ENCODE results near the gene CSNK1G1.

Gene CSNK1G1

DNA sequence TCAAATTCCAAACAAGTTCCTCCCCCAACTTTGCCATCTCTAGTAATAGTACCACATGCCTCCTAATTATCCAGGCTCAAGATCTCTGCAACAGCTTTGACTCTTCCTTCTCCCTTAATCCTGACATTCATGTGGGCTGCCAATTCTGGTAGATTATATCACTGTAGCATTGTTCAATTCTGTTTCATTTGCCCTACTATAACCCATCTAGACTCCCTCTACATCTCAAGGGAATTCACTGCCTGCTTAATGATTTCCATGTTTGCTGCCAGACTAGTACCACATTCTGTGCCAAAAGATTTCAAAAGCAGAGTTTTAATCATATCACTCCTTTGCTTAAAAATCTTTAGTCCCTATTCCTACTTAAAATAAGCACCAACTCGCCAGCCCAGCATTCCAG lies 158.5 kb downstream of the CSNK1G1 start:
- Mint-ChIP-seq H3K27me3 (ENCODE audit: low read depth) (no peaks in the 10 kb centered on the region), H3K4me1 (ENCODE audit: low read depth) (no peaks in the 10 kb centered on the region), H3K36me3 (ENCODE audit: low read depth) (peaks cover 27% of the 10 kb centered on the region), H3K9me3 (no peaks in the 10 kb centered on the region), H3K27ac (no peak overlapping the region), H3K4me3 (no peak overlapping the region)
- DNase-seq (ENCODE audit: low spot score) = no peak

DNA sequence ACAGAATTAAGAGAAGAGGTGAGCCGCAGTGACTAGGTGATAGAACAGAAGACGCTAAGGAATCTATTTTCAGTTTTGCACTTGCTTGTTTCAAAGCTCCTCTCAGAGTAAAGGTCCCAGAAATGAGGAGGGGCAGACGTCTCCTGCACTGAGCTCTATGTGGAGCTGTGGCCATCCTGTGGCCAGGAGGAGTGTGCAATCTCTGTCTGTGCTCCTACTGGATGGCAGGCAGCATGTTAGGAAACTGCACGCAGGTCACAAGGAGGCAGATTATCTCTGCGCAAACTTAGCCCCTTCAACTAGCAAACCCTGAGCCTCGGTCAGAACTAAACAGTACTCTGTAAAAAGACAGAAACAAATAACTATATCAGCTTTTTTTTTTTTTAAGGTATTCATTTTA lies 162.0 kb downstream of the CSNK1G1 start:
- Mint-ChIP-seq H3K4me1 (ENCODE audit: low read depth) (no peaks in the 10 kb centered on the region), H3K9me3 (peaks cover 4% of the 10 kb centered on the region), H3K27ac (no peak overlapping the region), H3K27me3 (ENCODE audit: low read depth) (no peaks in the 10 kb centered on the region), H3K36me3 (ENCODE audit: low read depth) (peaks cover 23% of the 10 kb centered on the region), H3K4me3 (no peak overlapping the region)
- DNase-seq (ENCODE audit: low spot score) = no peak

DNA sequence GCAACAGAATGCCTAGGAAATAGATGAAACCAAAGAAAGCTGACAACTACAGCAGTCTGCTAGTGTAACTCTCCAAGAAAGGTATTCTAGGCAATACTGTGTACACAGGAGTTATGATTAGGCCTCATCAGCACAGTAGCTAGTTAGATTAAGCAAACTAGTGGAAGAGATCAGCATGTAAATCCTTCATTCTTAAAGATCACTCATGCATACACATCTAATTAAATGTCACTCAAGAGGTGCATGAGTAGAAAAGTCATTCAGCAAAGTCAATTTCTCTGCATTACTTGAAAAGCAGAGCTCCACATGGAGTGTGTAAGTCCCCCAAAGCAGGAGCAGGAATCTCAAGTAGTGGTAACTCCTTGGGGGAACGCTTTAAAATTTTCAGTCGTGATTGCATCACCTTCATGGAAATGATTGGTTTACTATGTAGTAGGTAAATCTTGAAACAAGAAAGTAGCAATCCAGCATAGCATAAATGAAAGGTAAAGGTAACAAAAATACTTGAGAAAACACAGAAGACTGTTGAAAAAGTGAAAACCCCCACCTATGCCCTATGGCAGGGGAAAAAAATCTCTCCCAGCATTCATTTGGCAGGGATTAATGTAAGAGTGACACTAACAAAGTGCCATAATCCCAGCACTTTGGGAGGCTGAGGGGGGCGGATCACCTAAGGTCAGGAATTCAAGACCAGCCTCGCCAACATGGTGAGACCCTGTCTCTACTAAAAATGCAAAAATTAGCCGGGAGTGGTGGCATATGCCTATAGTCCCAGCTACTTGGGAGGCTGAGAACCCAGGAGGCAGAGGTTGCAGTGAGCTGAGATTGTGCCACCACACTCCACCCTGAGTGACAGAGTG lies 163.8 kb downstream of the CSNK1G1 start:
- Mint-ChIP-seq H3K27me3 (ENCODE audit: low read depth) (no peaks in the 10 kb centered on the region), H3K27ac (no peak overlapping the region), H3K36me3 (ENCODE audit: low read depth) (peaks cover 29% of the 10 kb centered on the region), H3K4me1 (ENCODE audit: low read depth) (peaks cover 14% of the 10 kb centered on the region), H3K9me3 (peaks cover 4% of the 10 kb centered on the region), H3K4me3 (no peak overlapping the region)
- no peak for DNase-seq (ENCODE audit: low spot score)

DNA sequence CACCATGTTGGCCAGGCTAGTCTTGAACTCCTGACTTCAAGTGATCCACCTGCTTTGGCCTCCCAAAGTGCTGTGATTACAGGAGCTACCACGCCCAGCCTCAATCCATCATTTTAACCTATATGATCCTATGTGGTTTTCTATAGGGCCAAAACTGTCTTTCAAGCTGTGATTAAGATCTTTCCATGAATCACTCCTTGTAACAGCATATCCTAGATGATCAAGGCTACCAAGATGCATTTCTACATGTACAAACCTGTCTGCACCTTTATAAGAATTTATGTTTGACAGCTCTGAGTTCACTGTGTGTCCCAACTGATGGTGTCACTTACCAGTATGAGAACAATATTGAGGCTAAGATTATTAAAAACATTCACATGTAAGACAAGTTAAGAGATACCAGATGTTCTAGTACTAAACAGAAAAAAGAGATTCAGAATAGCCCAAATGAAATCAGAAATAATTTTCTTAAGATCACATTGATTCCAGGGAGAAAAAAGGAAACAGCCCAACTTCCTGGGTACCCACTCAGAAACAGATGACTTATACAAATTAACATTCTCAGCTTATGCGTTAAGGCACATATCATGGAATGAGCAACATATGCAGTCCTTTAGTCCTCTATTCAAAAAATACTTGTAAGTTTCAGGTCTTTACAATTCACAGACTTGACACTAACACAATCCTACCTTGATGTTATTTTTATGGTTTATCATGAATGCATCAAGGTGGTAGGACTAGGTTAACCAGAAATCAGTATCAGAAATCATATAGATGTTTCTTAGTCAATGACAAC lies 168.4 kb downstream of the CSNK1G1 start:
- no peak for DNase-seq (ENCODE audit: low spot score)
- Mint-ChIP-seq H3K9me3 (peaks cover 4% of the 10 kb centered on the region), H3K27me3 (ENCODE audit: low read depth) (no peaks in the 10 kb centered on the region), H3K4me3 (peak overlapping the region; percentile 53), H3K36me3 (ENCODE audit: low read depth) (peaks cover 26% of the 10 kb centered on the region), H3K27ac (peak overlapping the region; percentile 76), H3K4me1 (ENCODE audit: low read depth) (peaks cover 14% of the 10 kb centered on the region)

DNA sequence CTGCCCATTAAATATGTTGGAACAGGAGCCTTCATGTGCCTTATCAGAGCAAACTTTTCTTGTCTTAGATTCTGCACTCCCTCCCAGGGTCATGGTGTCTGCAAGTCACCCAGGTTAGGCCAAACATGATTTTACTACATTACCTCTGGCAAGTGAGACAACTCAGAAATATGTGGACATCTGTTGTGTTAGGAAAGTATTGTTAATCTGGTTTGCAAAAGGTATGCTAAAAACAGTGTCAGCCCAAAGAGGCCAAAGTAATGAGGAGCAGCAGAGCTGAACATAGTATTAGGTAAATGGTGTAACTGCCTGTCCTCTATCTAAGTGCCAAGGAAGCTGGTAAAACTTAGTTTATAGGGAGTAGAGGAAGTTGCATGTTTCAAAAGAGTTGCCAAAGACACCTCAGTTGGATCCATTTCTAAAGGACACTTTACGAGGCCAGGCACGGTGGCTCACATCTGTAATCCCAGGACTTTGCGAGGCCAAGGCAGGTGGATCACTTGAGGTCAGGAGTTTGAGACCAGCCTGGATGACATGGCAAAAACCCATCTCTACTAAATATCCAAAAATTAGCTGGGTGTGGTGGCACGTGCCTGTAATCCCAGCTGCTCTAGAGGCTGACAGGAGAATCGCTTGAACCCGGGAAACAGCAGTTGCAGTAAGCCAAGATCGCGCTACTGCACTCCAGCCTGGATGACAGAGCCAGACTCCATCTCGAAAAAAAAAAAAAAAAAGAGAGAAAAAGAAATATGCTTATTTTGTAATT lies 170.6 kb downstream of the CSNK1G1 start:
- Mint-ChIP-seq H3K4me1 (ENCODE audit: low read depth) (peaks cover 17% of the 10 kb centered on the region), H3K9me3 (peaks cover 4% of the 10 kb centered on the region), H3K36me3 (ENCODE audit: low read depth) (peaks cover 32% of the 10 kb centered on the region), H3K27ac (no peak overlapping the region), H3K4me3 (no peak overlapping the region), H3K27me3 (ENCODE audit: low read depth) (no peaks in the 10 kb centered on the region)
- DNase-seq (ENCODE audit: low spot score) = no peak

DNA sequence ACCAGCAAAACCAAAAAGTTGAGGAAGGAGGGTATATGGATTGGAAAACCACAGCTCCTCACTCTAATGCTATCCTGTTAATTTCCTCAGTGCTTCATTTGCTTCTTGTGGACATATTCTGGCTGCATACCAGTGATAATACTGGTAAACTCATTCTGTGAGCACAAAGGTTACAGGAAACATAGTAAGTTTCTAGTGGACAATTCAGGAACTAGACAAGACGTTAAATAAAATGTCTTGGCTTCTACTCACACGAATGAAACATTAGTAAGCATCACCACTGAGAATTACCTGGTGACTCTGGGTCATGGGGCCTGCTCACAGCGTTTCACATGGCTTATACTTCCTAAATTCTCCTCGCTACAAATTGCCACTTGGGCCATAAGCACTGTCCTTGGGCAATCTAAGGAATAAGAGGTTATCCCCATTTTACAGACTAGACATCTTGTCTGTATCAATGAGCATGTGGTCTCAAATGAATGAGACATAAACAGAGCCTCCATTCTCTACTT lies 173.1 kb downstream of the CSNK1G1 start:
- H3K36me3 Mint-ChIP-seq (ENCODE audit: low read depth) = peaks cover 26% of the 10 kb centered on the region
- no peak overlapping the region for H3K27ac Mint-ChIP-seq
- no peaks in the 10 kb centered on the region for H3K27me3 Mint-ChIP-seq (ENCODE audit: low read depth)
- H3K4me1 Mint-ChIP-seq (ENCODE audit: low read depth) = peaks cover 14% of the 10 kb centered on the region
- no peak overlapping the region for H3K4me3 Mint-ChIP-seq
- no peaks in the 10 kb centered on the region for H3K9me3 Mint-ChIP-seq
- no peak for DNase-seq (ENCODE audit: low spot score)

DNA sequence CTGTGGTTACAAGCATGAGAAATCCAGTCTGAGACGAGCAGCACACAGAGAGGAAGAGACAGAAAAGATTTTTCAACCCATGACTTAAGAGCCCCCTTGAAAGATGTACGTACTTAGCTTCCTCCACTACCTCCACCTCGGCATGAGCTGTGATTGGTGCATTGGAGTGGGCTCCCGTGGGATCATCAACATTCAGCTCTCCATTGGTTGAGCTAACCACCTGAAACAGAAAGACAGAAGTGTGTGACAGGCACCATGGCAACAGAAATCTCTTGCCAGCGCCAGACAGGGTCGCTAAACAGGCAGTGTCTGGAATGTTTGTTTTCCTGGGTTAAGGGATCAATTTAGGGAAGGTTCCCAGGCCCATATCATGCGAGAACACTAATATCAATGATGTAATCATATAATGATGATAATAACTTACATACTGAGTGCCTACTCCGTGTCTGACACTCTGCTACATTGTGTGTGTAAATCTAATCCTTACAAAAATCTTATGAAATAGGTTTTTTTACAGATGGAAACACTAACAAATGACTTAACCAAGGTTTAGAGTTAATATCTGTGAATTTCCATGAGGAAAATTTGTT lies 175.6 kb downstream of the CSNK1G1 start:
- Mint-ChIP-seq H3K27ac (no peak overlapping the region), H3K4me3 (no peak overlapping the region), H3K4me1 (ENCODE audit: low read depth) (peaks cover 7% of the 10 kb centered on the region), H3K36me3 (ENCODE audit: low read depth) (peaks cover 19% of the 10 kb centered on the region), H3K27me3 (ENCODE audit: low read depth) (no peaks in the 10 kb centered on the region), H3K9me3 (no peaks in the 10 kb centered on the region)
- no peak for DNase-seq (ENCODE audit: low spot score)

DNA sequence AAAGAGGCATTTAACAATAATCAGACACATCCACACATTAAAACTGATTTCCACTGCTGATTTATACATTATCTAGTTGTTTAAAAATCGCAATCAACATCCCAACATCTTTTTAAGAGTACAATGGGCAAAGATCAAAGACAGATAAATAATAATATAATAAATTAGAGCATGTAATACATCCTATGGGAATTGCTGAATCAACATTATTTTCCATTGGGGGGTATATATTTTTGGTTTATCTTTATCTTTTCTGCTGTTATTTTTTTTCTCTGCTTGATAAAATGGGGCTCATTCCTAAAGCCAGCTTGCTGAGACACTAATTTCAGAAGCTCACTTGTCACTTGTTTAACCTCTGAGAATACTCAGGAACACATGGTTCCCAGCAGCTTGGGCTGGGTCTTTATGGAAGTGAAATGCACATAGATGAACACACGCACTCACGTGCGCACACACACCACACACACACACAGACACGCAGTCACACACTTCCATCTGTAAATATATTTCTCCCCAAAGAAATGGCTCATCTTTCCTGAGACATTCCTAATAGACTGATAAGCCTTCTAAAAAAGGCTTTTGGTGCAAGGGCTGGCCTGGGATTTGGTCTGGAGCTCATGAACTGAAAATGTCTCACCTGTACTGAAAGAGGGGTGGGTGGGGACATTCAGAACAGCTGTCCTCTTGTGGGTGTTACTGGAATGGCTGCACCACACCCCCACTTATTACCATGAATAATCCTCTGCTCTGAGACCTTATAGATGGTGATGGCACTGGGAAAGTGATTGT lies 189.7 kb downstream of the CSNK1G1 start:
- Mint-ChIP-seq H3K27ac (no peak overlapping the region), H3K4me3 (no peak overlapping the region), H3K27me3 (ENCODE audit: low read depth) (no peaks in the 10 kb centered on the region), H3K9me3 (no peaks in the 10 kb centered on the region), H3K4me1 (ENCODE audit: low read depth) (peaks cover 26% of the 10 kb centered on the region), H3K36me3 (ENCODE audit: low read depth) (peaks cover 14% of the 10 kb centered on the region)
- no peak for DNase-seq (ENCODE audit: low spot score)

DNA sequence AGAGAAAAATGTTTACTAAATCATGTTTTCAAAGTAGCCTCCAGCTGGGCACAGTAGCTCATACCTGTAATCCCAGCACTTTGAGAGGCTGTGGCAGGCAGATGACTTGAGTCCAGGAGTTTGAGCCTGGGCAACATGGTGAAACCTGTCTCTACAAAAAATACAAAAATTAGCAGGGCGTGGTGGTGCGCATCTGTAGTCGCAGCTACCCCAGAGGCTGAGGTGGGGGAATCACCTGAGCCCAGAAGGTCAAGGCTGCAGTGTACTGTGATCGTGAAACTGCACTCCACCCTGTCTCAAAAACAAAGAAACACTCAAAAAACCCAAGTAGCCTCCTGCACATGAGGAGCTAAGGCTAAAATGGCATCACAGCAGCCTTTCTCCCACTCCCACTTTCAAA lies 191.5 kb downstream of the CSNK1G1 start:
- peaks cover 18% of the 10 kb centered on the region for H3K36me3 Mint-ChIP-seq (ENCODE audit: low read depth)
- no peak for DNase-seq (ENCODE audit: low spot score)
- H3K9me3 Mint-ChIP-seq = no peaks in the 10 kb centered on the region
- peaks cover 35% of the 10 kb centered on the region for H3K4me1 Mint-ChIP-seq (ENCODE audit: low read depth)
- no peaks in the 10 kb centered on the region for H3K27me3 Mint-ChIP-seq (ENCODE audit: low read depth)
- peak overlapping the region; percentile 70 for H3K4me3 Mint-ChIP-seq
- peak overlapping the region; percentile 96 for H3K27ac Mint-ChIP-seq

DNA sequence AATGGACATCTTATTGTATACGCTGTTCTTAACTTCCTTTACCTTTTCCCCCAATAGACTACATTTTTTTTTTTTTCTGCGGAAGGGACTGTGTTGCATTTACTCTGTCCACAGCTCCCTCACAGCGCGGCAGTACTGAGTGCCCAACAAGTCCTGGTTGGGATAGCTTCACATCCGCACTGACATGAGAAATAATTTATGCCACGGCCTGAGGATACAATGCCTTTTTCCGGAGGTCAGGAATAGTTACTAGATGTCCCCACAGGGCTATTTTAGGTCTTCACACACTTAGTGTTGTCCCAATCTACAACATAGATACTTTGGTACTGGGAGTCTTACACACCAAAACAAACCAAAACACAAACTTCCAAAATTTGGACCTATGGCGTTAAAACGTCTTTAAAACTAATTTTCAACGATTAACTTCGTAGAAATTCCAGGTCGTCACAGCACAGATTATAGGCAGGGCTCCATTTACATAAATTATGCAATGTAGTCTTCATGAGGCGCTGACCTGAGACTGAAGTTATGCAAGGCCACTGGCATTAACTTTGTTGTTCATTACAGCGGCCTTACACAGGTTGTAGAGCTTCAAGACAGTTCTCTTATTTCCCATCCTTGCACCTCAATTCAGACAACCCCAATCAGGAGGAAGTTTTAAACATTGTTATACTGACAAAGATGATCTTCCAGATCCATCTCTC lies 192.2 kb downstream of the CSNK1G1 start:
- no peaks in the 10 kb centered on the region for H3K9me3 Mint-ChIP-seq
- peak overlapping the region; percentile 88 for H3K4me3 Mint-ChIP-seq
- H3K27me3 Mint-ChIP-seq (ENCODE audit: low read depth) = no peaks in the 10 kb centered on the region
- DNase-seq (ENCODE audit: low spot score) = no peak
- peak overlapping the region; percentile 96 for H3K27ac Mint-ChIP-seq
- peaks cover 22% of the 10 kb centered on the region for H3K36me3 Mint-ChIP-seq (ENCODE audit: low read depth)
- peaks cover 38% of the 10 kb centered on the region for H3K4me1 Mint-ChIP-seq (ENCODE audit: low read depth)

DNA sequence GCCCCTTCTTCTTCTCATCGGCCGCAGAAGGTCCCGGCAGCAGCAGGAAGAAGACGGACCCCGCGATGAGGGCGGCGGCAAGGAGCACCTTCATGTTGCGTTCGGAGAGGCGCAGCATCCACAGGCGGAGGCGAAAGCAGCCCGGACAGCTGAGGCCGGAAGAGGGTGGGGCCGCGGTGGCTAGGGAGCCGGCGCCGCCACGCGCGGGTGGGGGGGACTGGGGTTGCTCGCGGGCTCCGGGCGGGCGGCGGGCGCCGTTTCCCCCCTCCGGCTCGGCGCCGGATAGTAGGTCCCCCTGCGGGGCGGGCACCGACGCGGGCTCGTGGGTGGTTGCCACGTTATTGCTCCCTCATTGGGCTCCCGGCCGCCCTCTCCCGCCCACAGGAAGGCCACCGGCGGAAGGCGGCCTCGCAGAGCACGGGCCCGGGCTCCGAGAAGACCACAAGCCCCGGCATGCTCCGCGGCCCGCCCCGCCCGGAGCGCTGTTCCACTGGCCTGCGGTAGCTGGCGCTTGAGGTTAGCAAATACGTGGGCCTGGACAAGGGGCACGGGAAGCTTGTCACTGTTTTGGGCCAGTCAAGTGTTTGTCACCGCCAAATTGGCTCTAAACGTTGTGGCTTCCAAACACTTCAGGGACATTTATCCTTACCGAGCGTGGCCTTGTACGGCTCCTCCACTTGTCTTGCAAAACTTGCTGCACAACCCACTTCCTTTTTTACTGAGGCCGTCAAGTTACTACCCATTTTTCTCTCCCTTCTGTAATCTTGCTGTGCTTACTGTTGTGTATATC lies 192.9 kb downstream of the CSNK1G1 start, which contains the start of gene PPIB:
PPIB (minus strand) TSS at position 154 of the 790 bp plus-strand sequence; CDS start at position 118, 36 bp downstream.
- peak within 1 kb of the TSS; percentile 96 for H3K4me3 Mint-ChIP-seq
- H3K4me1 Mint-ChIP-seq (ENCODE audit: low read depth) = peaks cover 43% of the 10 kb centered on the region
- peaks cover 28% of the 10 kb centered on the region for H3K36me3 Mint-ChIP-seq (ENCODE audit: low read depth)

DNA sequence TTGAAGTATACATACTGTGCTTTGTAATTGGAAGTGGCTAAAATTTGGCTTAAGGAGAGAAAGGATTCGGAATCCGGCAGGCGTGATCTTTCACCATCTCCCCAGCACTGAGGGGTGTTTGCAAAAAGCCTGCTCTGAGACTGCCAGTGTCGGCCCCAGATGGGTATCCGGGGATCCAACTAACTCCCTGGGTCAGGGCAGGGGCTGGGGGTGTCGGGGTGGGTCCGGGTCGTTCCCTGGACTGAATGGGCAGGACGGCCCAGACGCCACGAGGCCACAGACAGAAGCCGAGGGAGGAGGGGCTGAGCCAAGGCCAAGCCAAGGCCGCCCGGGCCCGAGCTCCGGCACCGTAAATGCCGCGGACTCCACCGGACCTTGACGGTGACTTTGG lies 193.5 kb downstream of the CSNK1G1 start:
- Mint-ChIP-seq H3K27me3 (ENCODE audit: low read depth) (no peaks in the 10 kb centered on the region), H3K4me3 (peak overlapping the region; percentile 96), H3K9me3 (no peaks in the 10 kb centered on the region), H3K4me1 (ENCODE audit: low read depth) (peaks cover 46% of the 10 kb centered on the region), H3K27ac (peak overlapping the region; percentile 88), H3K36me3 (ENCODE audit: low read depth) (peaks cover 34% of the 10 kb centered on the region)
- no peak for DNase-seq (ENCODE audit: low spot score)

More for the DNA sequence above, 192.9 kb downstream of the CSNK1G1 start, which contains the start of gene PPIB:
- Mint-ChIP-seq H3K9me3 (no peaks in the 10 kb centered on the region), H3K27me3 (ENCODE audit: low read depth) (no peaks in the 10 kb centered on the region), H3K27ac (peak within 1 kb of the TSS; percentile 96)
- peak; percentile 99 for DNase-seq (ENCODE audit: low spot score)
